Stimulated activated naive B cell treated with anti-CD40 and anti-IgM and Interleukin-4, amounts not matched to agents 10 μg/mL and 1 μg/mL and 100 μg/mL, for 72 hours (primary cell): ENCODE measurements around the gene SLC23A1.
A peak's percentile ranks its signal among the peaks of the same experiment; 100 is the strongest.
"Not testable (repeated sequence)": the region's sequence is repeated elsewhere in the genome, so short reads cannot be mapped to it uniquely, and the experiment has no call there.

Source experiments
- ATAC-seq, 2 donors: fragments of 150-1000 bp; cut with Tn5 transposase; replicated peaks; 2 replicates each; pipeline ENCODE4 v1.10.0; 2021; ENCODE audit warnings: moderate library complexity in 1 of 2
- DNase-seq: peaks from one replicate; pipeline ENCODE4 v3.0.0; 2021
- H3K27ac Mint-ChIP-seq: one replicate; pipeline ENCODE4 v1.8.0; 2022; ENCODE audit warnings: mild to moderate bottlenecking, mixed read lengths
- H3K27me3 Mint-ChIP-seq, 2 donors: one replicate each; pipeline ENCODE4 v1.8.0; 2022; ENCODE audit warnings: mixed read lengths in 2 of 2
- H3K36me3 Mint-ChIP-seq, 2 donors: one replicate each; pipeline ENCODE4 v1.8.0; 2022; ENCODE audit warnings: mixed read lengths in 2 of 2, mild to moderate bottlenecking in 1 of 2
- H3K4me1 Mint-ChIP-seq, 2 donors: one replicate each; pipeline ENCODE4 v1.8.0; 2022; ENCODE audit warnings: mixed read lengths in 2 of 2, mild to moderate bottlenecking in 1 of 2
- H3K4me3 Mint-ChIP-seq, 2 donors: one replicate each; pipeline ENCODE4 v1.8.0; 2022; ENCODE audit warnings: mild to moderate bottlenecking in 2 of 2, mixed read lengths in 2 of 2, moderate library complexity in 1 of 2
- H3K9me3 Mint-ChIP-seq, 2 donors: one replicate each; pipeline ENCODE4 v1.8.0; 2022; ENCODE audit warnings: mixed read lengths in 2 of 2, mild to moderate bottlenecking in 1 of 2

The SLC23A1 gene

GRCh38 chr5:139413963-139414362 lies 30.9 kb upstream of the SLC23A1 start:
- Mint-ChIP-seq H3K36me3 (peaks cover 20 to 33% of the 10 kb centered on the region in 2 donors), H3K4me3 (no peak overlapping the region), H3K4me1 (peaks cover 7 to 27% of the 10 kb centered on the region in 2 donors), H3K9me3 (no peaks in the 10 kb centered on the region), H3K27me3 (no peaks in the 10 kb centered on the region), H3K27ac (no peak overlapping the region)
- no peak for ATAC-seq
- DNase-seq: no peak

DNA sequence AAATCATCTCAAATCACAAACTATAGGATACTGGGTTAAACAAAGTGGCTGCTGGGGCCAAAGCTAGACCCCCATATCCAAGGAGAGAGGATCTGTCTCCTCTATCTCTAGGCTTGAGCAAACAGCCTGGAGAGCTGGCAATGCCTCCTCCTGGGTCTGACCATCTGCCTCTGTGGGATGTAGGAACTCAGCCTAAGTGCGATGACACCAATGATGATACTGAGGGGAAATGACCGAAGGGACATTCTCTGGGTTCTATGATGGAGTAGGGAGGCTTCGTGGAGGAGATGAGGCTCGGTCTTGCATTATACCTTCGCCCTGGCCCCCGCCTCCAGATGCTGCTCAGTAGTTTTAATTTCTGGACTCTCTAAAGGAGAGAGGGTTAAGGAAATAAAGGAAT lies 30.1 kb upstream of the SLC23A1 start:
- Mint-ChIP-seq H3K4me1 (peaks cover 7 to 28% of the 10 kb centered on the region in 2 donors), H3K4me3 (no peak overlapping the region), H3K36me3 (peaks cover 12 to 25% of the 10 kb centered on the region in 2 donors), H3K27me3 (no peaks in the 10 kb centered on the region), H3K27ac (no peak overlapping the region), H3K9me3 (no peaks in the 10 kb centered on the region)
- no peak for ATAC-seq
- no peak for DNase-seq

DNA sequence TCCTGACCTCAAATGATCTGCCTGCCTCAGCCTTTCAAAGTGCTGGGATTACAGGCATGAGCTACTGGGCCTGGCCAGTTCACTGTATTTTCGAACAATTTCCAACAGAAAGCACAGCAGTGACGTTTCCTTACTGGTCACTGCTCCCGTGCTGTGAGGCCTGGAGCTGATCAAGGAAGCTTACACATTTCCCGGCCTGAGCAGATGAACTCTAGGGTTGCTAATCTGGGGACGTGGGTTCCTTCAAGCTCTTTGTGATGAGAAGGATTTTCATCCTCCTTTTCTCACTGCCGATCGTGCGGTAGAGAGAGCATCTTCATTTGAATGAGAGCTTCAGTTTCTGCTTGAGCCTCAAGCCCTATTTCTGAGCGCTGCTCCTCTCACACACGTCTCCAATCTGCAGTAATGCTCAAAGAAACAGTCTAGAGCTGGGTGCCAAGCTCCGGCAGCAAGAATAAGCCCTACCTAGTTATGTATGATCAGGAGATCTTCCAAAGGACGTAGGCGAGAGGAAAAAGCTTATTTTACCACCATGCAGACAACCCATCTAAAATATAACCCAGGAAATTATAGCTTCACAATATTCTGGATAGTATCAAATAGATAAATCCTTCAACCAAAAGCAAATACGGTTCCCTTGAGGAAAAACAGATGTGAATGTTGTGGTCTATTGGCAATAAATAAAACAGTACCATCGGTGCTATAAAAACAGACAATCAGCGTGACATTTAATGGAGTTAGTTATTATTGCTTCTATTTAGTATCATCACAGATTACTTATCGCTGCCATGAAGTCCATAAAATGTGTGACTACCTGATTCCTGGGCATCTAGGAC lies 28.1 kb upstream of the SLC23A1 start:
- no peak overlapping the region for H3K27ac Mint-ChIP-seq
- H3K9me3 Mint-ChIP-seq: no peaks in the 10 kb centered on the region
- DNase-seq: no peak

GRCh38 chr5:139410121-139410992 lies 27.3 kb upstream of the SLC23A1 start:
- DNase-seq (no peak), ATAC-seq (no peak)
- Mint-ChIP-seq H3K4me1 (peaks cover 16 to 29% of the 10 kb centered on the region in 2 donors), H3K36me3 (peaks cover 11 to 19% of the 10 kb centered on the region in 2 donors), H3K27me3 (no peaks in the 10 kb centered on the region), H3K27ac (no peak overlapping the region), H3K4me3 (no peak overlapping the region), H3K9me3 (no peaks in the 10 kb centered on the region)

More for the DNA sequence above, 28.1 kb upstream of the SLC23A1 start:
- Mint-ChIP-seq H3K4me3 (no peak overlapping the region), H3K4me1 (peaks cover 16 to 35% of the 10 kb centered on the region in 2 donors), H3K27me3 (no peaks in the 10 kb centered on the region), H3K36me3 (peaks cover 11 to 19% of the 10 kb centered on the region in 2 donors)
- no peak for ATAC-seq

DNA sequence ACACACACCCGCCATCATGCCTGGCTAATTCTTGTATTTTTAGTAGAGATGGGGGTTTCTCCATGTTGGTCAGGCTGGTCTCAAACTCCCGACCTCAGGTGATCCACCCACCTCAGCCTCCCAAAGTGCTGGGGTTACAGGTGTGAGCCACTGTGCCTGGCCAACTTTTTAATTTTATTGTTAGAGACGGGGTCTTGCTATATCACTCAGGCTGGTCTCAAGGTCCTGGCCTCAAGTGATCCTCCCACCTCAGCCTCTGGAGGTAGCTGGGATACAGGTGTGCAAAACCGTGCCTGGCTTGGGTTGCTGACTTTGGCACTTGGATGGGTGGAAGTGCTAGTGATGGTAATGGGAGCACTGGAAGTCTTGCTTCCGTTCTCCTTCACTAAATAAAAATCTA lies 26.0 kb upstream of the SLC23A1 start:
- peaks cover 14 to 19% of the 10 kb centered on the region in 2 donors for H3K36me3 Mint-ChIP-seq
- not testable (repeated sequence) for H3K4me3 Mint-ChIP-seq, H3K27me3 Mint-ChIP-seq, ATAC-seq, H3K9me3 Mint-ChIP-seq, DNase-seq
- peaks cover 21 to 27% of the 10 kb centered on the region in 2 donors for H3K4me1 Mint-ChIP-seq
- H3K27ac Mint-ChIP-seq: peak overlapping the region; percentile 51

GRCh38 chr5:139408191-139408590 lies 25.1 kb upstream of the SLC23A1 start:
- Mint-ChIP-seq H3K4me3 (no peak overlapping the region), H3K4me1 (peaks cover 24 to 34% of the 10 kb centered on the region in 2 donors), H3K27ac (peak overlapping the region; percentile 70), H3K36me3 (peaks cover 6 to 11% of the 10 kb centered on the region in 2 donors), H3K27me3 (no peaks in the 10 kb centered on the region), H3K9me3 (peaks cover 0 to 1% of the 10 kb centered on the region in 2 donors)
- DNase-seq (no peak), ATAC-seq (no peak)

- peaks cover 0 to 1% of the 10 kb centered on the region in 2 donors for H3K9me3 Mint-ChIP-seq
- H3K4me1 Mint-ChIP-seq: peaks cover 30 to 41% of the 10 kb centered on the region in 2 donors
- peaks cover 4% of the 10 kb centered on the region in 2 donors for H3K36me3 Mint-ChIP-seq
- no peaks in the 10 kb centered on the region for H3K27me3 Mint-ChIP-seq
- ATAC-seq (peak; percentile 62 to 64), DNase-seq (no peak)
- H3K27ac Mint-ChIP-seq: peak overlapping the region; percentile 70
- peak overlapping the region; percentile 4 to 28 for H3K4me3 Mint-ChIP-seq
Measured at GRCh38 chr5:139407517-139407916, 24.4 kb upstream of the SLC23A1 start.

DNA sequence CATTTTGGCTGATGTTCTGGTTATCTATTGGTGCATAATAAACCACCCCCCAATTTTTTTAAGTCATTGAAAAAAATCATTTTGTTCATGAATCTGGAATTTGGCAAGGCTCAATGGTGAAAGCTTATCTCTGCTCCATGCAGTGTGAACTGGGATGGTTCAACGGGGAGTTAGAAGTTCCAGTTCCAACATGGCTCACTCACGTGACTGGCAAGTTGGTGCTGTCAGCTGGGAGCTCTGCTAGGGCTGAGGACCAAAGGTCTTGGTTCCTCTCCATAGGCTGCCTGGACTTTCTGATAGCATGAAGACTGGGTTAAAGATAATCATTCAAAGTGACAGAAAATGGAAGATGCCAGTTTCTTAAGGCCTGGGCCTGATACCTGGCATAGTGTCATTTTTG lies 23.9 kb upstream of the SLC23A1 start:
- DNase-seq (no peak), ATAC-seq (no peak)
- H3K27me3 Mint-ChIP-seq: no peaks in the 10 kb centered on the region
- peaks cover 0 to 1% of the 10 kb centered on the region in 2 donors for H3K9me3 Mint-ChIP-seq
- peak overlapping the region; percentile 70 for H3K27ac Mint-ChIP-seq
- H3K4me1 Mint-ChIP-seq: peaks cover 30 to 44% of the 10 kb centered on the region in 2 donors
- H3K4me3 Mint-ChIP-seq: no peak overlapping the region
- peaks cover 3 to 4% of the 10 kb centered on the region in 2 donors for H3K36me3 Mint-ChIP-seq

- H3K36me3 Mint-ChIP-seq: peaks cover 5 to 6% of the 10 kb centered on the region in 2 donors
- ATAC-seq (no peak), DNase-seq (no peak)
- peaks cover 35 to 50% of the 10 kb centered on the region in 2 donors for H3K4me1 Mint-ChIP-seq
- H3K27ac Mint-ChIP-seq: peak overlapping the region; percentile 97
- no peaks in the 10 kb centered on the region for H3K27me3 Mint-ChIP-seq
- H3K9me3 Mint-ChIP-seq: peaks cover 0 to 1% of the 10 kb centered on the region in 2 donors
- peak overlapping the region; percentile 85 to 87 for H3K4me3 Mint-ChIP-seq
Measured at GRCh38 chr5:139404484-139404840, 21.4 kb upstream of the SLC23A1 start.

- no peaks in the 10 kb centered on the region for H3K27me3 Mint-ChIP-seq
- H3K9me3 Mint-ChIP-seq: peaks cover 0 to 1% of the 10 kb centered on the region in 2 donors
- ATAC-seq (peak; percentile 79 to 86), DNase-seq (peak; percentile 98)
- peaks cover 40 to 56% of the 10 kb centered on the region in 2 donors for H3K4me1 Mint-ChIP-seq
- peak within 1 kb of the TSS; percentile 97 for H3K27ac Mint-ChIP-seq
- H3K36me3 Mint-ChIP-seq: peaks cover 5 to 7% of the 10 kb centered on the region in 2 donors
- H3K4me3 Mint-ChIP-seq: peak within 1 kb of the TSS; percentile 85 to 87
Measured at GRCh38 chr5:139403787-139404483, 20.8 kb upstream of the SLC23A1 start, which contains the start of gene SPATA24. TSS of gene SPATA24 (minus strand) at chr5:139404089. CDS start at chr5:139404060, 29 bp downstream.

DNA sequence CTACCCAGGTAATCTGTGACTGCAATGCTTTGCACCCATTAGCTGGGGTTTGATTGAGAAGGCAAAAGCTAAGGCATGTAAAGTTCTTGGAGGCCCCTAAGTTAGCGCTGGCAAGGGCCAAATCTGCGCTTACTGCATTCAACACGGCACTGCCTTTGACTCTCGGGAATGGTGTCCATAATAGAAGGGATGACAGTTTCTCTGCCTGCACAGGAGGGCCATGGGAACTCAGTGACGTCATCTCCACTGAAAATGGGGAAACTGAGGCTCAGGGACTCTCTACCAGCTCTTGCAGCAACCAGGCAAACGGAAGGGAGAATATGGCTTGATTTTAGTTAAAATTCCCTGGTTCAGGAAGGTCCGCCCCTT lies 20.3 kb upstream of the SLC23A1 start:
- peaks cover 5 to 7% of the 10 kb centered on the region in 2 donors for H3K36me3 Mint-ChIP-seq
- no peak for ATAC-seq
- peak overlapping the region; percentile 85 to 87 for H3K4me3 Mint-ChIP-seq
- peaks cover 41 to 56% of the 10 kb centered on the region in 2 donors for H3K4me1 Mint-ChIP-seq
- no peaks in the 10 kb centered on the region for H3K27me3 Mint-ChIP-seq
- peak overlapping the region; percentile 97 for H3K27ac Mint-ChIP-seq
- no peak for DNase-seq
- peaks cover 0 to 1% of the 10 kb centered on the region in 2 donors for H3K9me3 Mint-ChIP-seq

DNA sequence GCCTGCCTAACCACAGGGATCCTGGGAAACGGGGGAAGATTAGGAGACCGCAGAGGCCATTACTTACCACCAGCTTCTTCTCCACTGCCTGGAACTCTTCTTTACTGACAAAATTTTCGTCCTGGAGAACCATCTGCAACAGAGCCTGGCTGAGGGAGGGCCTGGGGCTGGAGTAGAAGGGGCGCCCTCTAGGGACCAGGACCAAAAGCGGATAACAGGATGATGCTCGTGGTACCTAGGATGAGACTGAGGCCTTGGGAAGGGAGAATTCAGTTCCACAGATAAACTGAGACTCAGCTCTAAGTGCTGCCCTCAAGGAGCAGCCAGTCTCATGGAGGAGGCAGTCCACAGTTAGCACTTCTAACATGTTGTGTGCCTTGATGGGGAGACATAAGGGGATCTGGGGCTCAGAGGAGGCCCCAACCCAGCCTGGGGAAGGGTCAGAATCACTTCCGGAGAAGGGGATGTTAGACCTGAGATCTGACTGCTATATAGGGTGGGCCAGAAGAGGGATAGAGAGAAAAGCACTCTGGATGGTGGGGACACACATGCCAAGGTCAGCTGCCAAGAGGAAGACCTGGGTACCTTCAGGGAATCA lies 19.6 kb upstream of the SLC23A1 start:
- Mint-ChIP-seq H3K4me3 (peak overlapping the region; percentile 85 to 87), H3K27me3 (no peaks in the 10 kb centered on the region), H3K27ac (peak overlapping the region; percentile 97), H3K4me1 (peaks cover 38 to 50% of the 10 kb centered on the region in 2 donors), H3K36me3 (peaks cover 7 to 9% of the 10 kb centered on the region in 2 donors), H3K9me3 (peaks cover 0 to 1% of the 10 kb centered on the region in 2 donors)
- ATAC-seq (no peak), DNase-seq (no peak)

DNA sequence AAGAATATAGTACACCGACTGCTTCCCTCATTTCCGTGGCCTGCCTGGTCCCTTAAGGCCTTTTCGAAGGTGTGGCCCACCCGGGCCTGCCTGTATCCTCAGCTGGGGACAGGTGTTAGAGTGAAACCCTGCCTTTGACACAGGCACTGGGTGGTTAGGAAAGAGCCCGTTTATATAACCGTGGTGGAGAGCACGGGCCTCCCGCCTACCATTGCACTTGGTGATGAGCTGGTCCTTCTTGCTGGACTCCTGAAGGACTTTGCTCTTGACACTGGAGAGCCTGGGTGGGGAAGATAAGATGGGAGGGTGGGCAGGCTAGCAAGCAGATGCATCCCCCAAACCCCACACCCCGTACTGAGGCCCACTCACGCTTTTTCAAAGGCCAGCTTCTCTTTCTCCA lies 18.4 kb upstream of the SLC23A1 start:
- no peaks in the 10 kb centered on the region for H3K27me3 Mint-ChIP-seq
- peaks cover 33 to 50% of the 10 kb centered on the region in 2 donors for H3K4me1 Mint-ChIP-seq
- no peak overlapping the region for H3K4me3 Mint-ChIP-seq

More for the DNA sequence above, 18.4 kb upstream of the SLC23A1 start:
- ATAC-seq (no peak), DNase-seq (no peak)
- H3K27ac Mint-ChIP-seq: no peak overlapping the region
- peaks cover 0 to 1% of the 10 kb centered on the region in 2 donors for H3K9me3 Mint-ChIP-seq
- peaks cover 14 to 15% of the 10 kb centered on the region in 2 donors for H3K36me3 Mint-ChIP-seq
